A673 (cell line): Measurements from ENCODE around the gene MEGF10. TPM values are rescaled to one million over a fixed set of nuclear protein-coding genes. Genes with fewer than 3 reads are reported as not detected.

Experiments used
- BruUV-seq: library from RNA; stranded (reverse); fragments of 400-500 nt; replicated peaks from 2 replicates; lab custom pipeline; 2021; lab: Mats Ljungman, UMichigan
- CTCF ChIA-PET: fragments of 300-600 bp; sonication (Branson Sonifier 250); formaldehyde crosslinking; loops from one replicate; lab custom pipeline; 2022; ENCODE audit warnings: antibody characterized with exemption; lab: Charles Lee
- POLR2A ChIA-PET: fragments of 300-600 bp; sonication (Branson Sonifier 250); formaldehyde crosslinking; loops from one replicate; lab custom pipeline; 2022; ENCODE audit warnings: antibody characterized with exemption; ENCODE audit not compliant: low non-redundant PET; lab: Charles Lee
- DNase-seq: peaks from one replicate; pipeline ENCODE4 v3.0.0-alpha.2; 2015; ENCODE audit warnings: low spot score
- H3K27ac ChIP-seq: fragments of 200-600 bp; sonication (generic); 2 replicates; pipeline ENCODE4 v1.5.1; 2016; ENCODE audit warnings: mixed run types, low read depth, mild to moderate bottlenecking, mixed read lengths, antibody characterized with exemption, low read length; ENCODE audit not compliant: poor library complexity, severe bottlenecking
- H3K27me3 ChIP-seq: fragments of 200-600 bp; sonication (generic); replicated peaks from 2 replicates; pipeline ENCODE4 v1.6.1; 2017; ENCODE audit warnings: mixed run types, low read depth, mild to moderate bottlenecking, mixed read lengths, antibody characterized with exemption, low read length; ENCODE audit not compliant: insufficient read depth, poor library complexity
- H3K36me3 ChIP-seq: fragments of 200-600 bp; sonication (generic); 2 replicates; pipeline ENCODE4 v1.6.1; 2016; ENCODE audit warnings: mixed run types, mild to moderate bottlenecking, mixed read lengths, antibody characterized with exemption, low read length; ENCODE audit not compliant: insufficient read depth, poor library complexity, severe bottlenecking
- H3K4me1 ChIP-seq: fragments of 200-600 bp; sonication (generic); 2 replicates; pipeline ENCODE4 v1.6.1; 2017; ENCODE audit warnings: mixed run types, mild to moderate bottlenecking, mixed read lengths, antibody characterized with exemption, low read length; ENCODE audit not compliant: insufficient read depth, poor library complexity, severe bottlenecking
- H3K4me3 ChIP-seq: fragments of 200-600 bp; sonication (generic); 2 replicates; pipeline ENCODE4 v1.5.1; 2016; ENCODE audit warnings: low read depth, mixed run types, mild to moderate bottlenecking, mixed read lengths, low read length; ENCODE audit not compliant: poor library complexity, severe bottlenecking
- H3K9me3 ChIP-seq: fragments of 200-600 bp; sonication (generic); 2 replicates; pipeline ENCODE4 v1.6.1; 2016; ENCODE audit warnings: mixed run types, low read depth, mild to moderate bottlenecking, mixed read lengths, antibody characterized with exemption, low read length; ENCODE audit not compliant: poor library complexity, severe bottlenecking
- EZH2 ChIP-seq: fragments of 200-600 bp; sonication (generic); IDR thresholded peaks from 2 replicates; pipeline ENCODE4 v1.6.1; 2017; ENCODE audit warnings: borderline replicate concordance, low read depth, mild to moderate bottlenecking, mixed read lengths, antibody characterized with exemption, low read length; ENCODE audit not compliant: poor library complexity, severe bottlenecking
- intact Hi-C: fragments of 100-400 bp; cut with micrococcal nuclease; formaldehyde crosslinking; loops from one replicate; pipeline ENCODE4 v1.10.0; 2022; ENCODE audit not compliant: unreplicated experiment
- total RNA-seq: library from RNA; stranded (reverse); gene quantifications from 2 replicates; pipeline ENCODE4 v1.2.3, GENCODE V29; 2021
- TF ChIP-seq, protein P1 (sequence below): fragments of 300-800, 200-600 bp; sonication (generic); conservative IDR thresholded peaks from 2 replicates; pipeline ENCODE4 v1.5.1; 2017; ENCODE audit warnings: low read depth, mild to moderate bottlenecking, antibody characterized with exemption, low read length, moderate library complexity, mixed read lengths

Gene MEGF10
- total RNA-seq, 1 experiment from 2014 or later = 0.71 TPM

DNA sequence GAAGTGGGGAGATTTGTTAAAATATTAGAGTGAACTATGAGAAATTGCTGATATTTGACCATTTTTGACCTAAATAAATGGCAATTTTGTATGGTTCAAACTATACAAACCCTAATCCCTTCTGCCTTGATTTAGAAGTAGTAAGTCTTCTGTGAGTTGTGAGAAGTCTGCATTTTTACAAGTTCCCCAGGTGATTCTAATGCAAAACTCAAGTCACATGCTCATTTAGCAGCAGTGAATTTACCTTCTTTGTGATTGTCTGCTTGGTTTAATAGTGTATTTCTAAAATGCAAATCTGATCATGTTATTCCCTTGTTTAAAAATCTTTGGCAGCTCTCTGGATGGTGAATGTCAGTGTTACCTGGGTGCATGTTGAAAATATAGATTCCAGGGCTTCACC, 2.8 kb downstream of the MEGF10 start:
- Histone ChIP-seq H3K4me3 (no peak overlapping the region), H3K27me3 (peaks cover 17% of the 10 kb centered on the region), H3K36me3 (no peaks in the 10 kb centered on the region), H3K9me3 (no peaks in the 10 kb centered on the region), H3K27ac (no peak overlapping the region), H3K4me1 (peaks cover 7% of the 10 kb centered on the region)
- DNase-seq = no peak
- TF ChIP-seq EZH2 = no peak
- TF ChIP-seq, protein P1, sequence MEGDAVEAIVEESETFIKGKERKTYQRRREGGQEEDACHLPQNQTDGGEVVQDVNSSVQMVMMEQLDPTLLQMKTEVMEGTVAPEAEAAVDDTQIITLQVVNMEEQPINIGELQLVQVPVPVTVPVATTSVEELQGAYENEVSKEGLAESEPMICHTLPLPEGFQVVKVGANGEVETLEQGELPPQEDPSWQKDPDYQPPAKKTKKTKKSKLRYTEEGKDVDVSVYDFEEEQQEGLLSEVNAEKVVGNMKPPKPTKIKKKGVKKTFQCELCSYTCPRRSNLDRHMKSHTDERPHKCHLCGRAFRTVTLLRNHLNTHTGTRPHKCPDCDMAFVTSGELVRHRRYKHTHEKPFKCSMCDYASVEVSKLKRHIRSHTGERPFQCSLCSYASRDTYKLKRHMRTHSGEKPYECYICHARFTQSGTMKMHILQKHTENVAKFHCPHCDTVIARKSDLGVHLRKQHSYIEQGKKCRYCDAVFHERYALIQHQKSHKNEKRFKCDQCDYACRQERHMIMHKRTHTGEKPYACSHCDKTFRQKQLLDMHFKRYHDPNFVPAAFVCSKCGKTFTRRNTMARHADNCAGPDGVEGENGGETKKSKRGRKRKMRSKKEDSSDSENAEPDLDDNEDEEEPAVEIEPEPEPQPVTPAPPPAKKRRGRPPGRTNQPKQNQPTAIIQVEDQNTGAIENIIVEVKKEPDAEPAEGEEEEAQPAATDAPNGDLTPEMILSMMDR = no peak
- ChIA-PET CTCF (no interaction called here), POLR2A (no interaction called here)
- BruUV-seq = no TSS peak
- intact Hi-C loops = no loop called here

DNA sequence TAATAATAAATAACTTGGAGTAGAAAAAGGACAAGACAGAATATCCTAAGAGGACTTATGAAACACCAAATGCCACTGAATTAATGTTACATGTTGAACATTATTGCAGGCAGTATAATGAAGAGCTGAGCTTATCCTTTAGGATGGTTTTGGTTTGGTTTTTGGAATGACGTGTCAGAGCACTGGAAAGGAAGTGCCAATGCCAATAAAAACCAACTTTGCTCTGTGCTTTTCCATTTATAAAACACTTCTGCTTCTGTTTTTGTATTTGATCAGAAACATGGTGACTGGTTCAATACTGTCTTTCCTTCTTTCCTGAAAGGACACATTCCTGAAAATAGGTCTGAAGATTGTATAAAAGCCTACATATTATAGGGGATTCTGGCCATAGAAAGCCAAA, 4.2 kb downstream of the MEGF10 start:
- Histone ChIP-seq H3K27me3 (peaks cover 17% of the 10 kb centered on the region), H3K4me1 (peaks cover 7% of the 10 kb centered on the region), H3K36me3 (no peaks in the 10 kb centered on the region), H3K27ac (no peak overlapping the region), H3K9me3 (no peaks in the 10 kb centered on the region), H3K4me3 (no peak overlapping the region)
- CTCF ChIA-PET = no interaction called here
- DNase-seq = no peak
- no peak for TF ChIP-seq EZH2
- TF ChIP-seq, protein P1 = no peak
- BruUV-seq = no TSS peak
- POLR2A ChIA-PET = no interaction called here
- intact Hi-C loops = no loop called here

DNA sequence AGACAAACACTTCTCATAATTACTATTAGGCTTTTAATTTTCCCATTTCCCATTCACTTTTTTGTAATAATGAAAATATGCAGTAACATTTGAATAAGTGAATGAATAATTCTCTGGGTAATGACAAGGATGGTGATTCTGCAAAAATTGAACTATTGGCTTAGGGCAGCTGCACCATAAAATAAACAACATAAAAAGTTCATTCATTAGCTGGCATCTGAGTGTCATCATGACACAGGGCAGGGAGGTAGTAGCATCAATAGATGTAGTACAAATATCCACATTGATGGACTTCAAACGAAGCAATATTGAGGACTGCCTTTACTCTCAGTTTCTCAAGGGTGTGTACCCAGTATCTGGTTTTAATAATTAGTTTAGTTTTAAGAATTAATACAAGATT, 4.9 kb downstream of the MEGF10 start:
- H3K27ac ChIP-seq = no peak overlapping the region
- H3K27me3 ChIP-seq = peaks cover 13% of the 10 kb centered on the region
- ChIA-PET POLR2A (no interaction called here), CTCF (no interaction called here)
- H3K9me3 ChIP-seq = no peaks in the 10 kb centered on the region
- no peak overlapping the region for H3K4me3 ChIP-seq
- no peaks in the 10 kb centered on the region for H3K36me3 ChIP-seq
- no TSS peak for BruUV-seq
- intact Hi-C loops = no loop called here
- peaks cover 2% of the 10 kb centered on the region for H3K4me1 ChIP-seq
- no peak for DNase-seq
- TF ChIP-seq, protein P1 = no peak
- no peak for TF ChIP-seq EZH2
